ENCODE results near the gene SAMD4B. TPM values are rescaled to one million over a fixed set of nuclear protein-coding genes. Genes with fewer than 3 reads are reported as not detected.

The SAMD4B gene
- total and polyA plus RNA-seq, 9 of the 15 experiments (the other 6 are each of a cell fraction or from before 2014, with no cell fraction given), result 3.4 to 90.5 (median 38.0) TPM

GRCh38 chr19:39341719-39342604, at the start of gene SAMD4B (continued):
- TF ChIP-seq TSHZ1 (CRISPR knock-in tag; IDR thresholded peaks at IDR 0.05) (no peak), SNAPC5 (CRISPR knock-in tag; IDR thresholded peaks at IDR 0.05) (no peak), E2F1 (CRISPR knock-in tag; IDR thresholded peaks at IDR 0.05) (0 out of 2 replicates have a peak, but pooled peaks have one; percentile 36), SMAD4 (CRISPR knock-in tag; conservative IDR thresholded peaks at IDR 0.05) (0 out of 2 replicates have a peak, but pooled peaks have one; percentile 22), LEF1 (IDR thresholded peaks at IDR 0.05) (no peak)

Data from K562 (cell line).